HL-60 (cell line): Measurements from ENCODE around the gene CLCNKB.
A peak's percentile ranks its signal among the peaks of the same experiment; 100 is the strongest.

ENCODE experiments used
- DNase-seq, 2 experiments: peaks; one replicate each; pipeline ENCODE4 v3.0.0-alpha.2; 2010 to 2020; ENCODE audit warnings: low read depth in 1 of 2, low spot score in 1 of 2
- H3K27ac ChIP-seq: fragments of 250-450 bp; sonication (Bioruptor Pico); replicated peaks from 2 replicates; pipeline ENCODE4 v1.5.1; 2020; ENCODE audit warnings: mild to moderate bottlenecking, moderate library complexity
- H3K27me3 ChIP-seq: fragments of 250-450 bp; sonication (Bioruptor Pico); 2 replicates; pipeline ENCODE4 v1.5.1; 2021; ENCODE audit warnings: mild to moderate bottlenecking, moderate library complexity; ENCODE audit not compliant: insufficient read depth, poor library complexity, severe bottlenecking
- H3K4me3 ChIP-seq: replicated peaks from 2 replicates; pipeline ENCODE4 v1.5.1; 2011; ENCODE audit warnings: mild to moderate bottlenecking, control low read depth, low read length; ENCODE audit not compliant: insufficient read depth
- GABPA ChIP-seq: IDR thresholded peaks from 2 replicates; pipeline ENCODE4 v1.6.1; 2012; ENCODE audit warnings: low read depth
- POLR2AphosphoS5 ChIP-seq: IDR thresholded peaks from 2 replicates; pipeline ENCODE4 v1.6.1; 2012; ENCODE audit warnings: low read depth
- SPI1 ChIP-seq: IDR thresholded peaks from 2 replicates; pipeline ENCODE4 v1.6.1; 2012; ENCODE audit warnings: low read depth, mild to moderate bottlenecking, borderline replicate concordance
- TF ChIP-seq, protein P1 (sequence below): IDR thresholded peaks from one replicate; pipeline ENCODE4 v1.5.1; 2011; ENCODE audit warnings: low read length, control low read depth, inconsistent platforms; ENCODE audit not compliant: insufficient read depth
- TF ChIP-seq, protein P2 (sequence below): IDR thresholded peaks from 2 replicates; pipeline ENCODE4 v1.6.1; 2012; ENCODE audit warnings: low read depth; ENCODE audit not compliant: insufficient replicate concordance

The CLCNKB gene

DNA sequence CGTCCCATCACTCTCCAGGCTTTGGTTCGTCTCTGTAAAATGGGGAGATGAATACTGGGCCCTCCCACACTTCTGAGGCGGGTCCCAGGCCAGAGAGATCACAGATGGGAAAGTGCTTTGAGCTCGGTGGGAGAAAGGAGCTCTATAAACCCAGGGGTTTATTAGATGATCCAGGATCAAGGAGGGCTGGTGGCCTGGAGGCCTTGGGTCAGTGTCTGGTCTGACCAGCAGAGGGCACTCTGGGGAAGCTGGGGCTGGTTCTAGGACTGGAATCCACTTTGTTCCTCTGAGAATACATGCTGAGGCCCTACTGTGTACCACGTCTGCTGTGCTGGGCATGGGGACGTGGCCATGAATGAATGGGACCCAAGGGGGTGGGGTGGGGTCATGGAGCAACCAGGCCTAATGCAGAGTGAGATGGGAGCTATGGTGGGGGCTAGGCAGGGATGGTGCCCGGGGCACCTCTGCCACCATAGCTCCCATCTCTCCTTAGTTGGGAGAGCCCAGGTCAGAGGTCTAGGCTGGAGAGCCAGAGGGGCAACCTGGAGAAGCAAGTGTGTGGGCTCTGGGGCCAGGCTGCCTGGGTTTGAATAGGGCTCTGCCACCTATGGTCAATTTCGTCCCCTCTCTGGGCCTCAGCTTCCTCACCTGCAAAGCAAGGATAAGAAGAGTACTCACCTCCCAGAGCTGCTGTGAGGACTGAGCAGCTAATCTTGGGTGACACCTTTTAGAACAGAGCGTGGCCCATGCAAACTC is 38.9 kb downstream of the CLCNKB start:
- peak in 1 of 2 experiments; percentile 48 for DNase-seq
- Histone ChIP-seq H3K27ac (no peak overlapping the region), H3K4me3 (no peak overlapping the region), H3K27me3 (no peaks in the 10 kb centered on the region)
- TF ChIP-seq POLR2AphosphoS5: no peak
- TF ChIP-seq, protein P1, sequence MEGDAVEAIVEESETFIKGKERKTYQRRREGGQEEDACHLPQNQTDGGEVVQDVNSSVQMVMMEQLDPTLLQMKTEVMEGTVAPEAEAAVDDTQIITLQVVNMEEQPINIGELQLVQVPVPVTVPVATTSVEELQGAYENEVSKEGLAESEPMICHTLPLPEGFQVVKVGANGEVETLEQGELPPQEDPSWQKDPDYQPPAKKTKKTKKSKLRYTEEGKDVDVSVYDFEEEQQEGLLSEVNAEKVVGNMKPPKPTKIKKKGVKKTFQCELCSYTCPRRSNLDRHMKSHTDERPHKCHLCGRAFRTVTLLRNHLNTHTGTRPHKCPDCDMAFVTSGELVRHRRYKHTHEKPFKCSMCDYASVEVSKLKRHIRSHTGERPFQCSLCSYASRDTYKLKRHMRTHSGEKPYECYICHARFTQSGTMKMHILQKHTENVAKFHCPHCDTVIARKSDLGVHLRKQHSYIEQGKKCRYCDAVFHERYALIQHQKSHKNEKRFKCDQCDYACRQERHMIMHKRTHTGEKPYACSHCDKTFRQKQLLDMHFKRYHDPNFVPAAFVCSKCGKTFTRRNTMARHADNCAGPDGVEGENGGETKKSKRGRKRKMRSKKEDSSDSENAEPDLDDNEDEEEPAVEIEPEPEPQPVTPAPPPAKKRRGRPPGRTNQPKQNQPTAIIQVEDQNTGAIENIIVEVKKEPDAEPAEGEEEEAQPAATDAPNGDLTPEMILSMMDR: peak; percentile 96

GRCh38 chr1:16083486-16083885 is 39.9 kb downstream of the CLCNKB start:
- Histone ChIP-seq H3K27me3 (no peaks in the 10 kb centered on the region), H3K4me3 (no peak overlapping the region), H3K27ac (no peak overlapping the region)
- no peak for DNase-seq
- TF ChIP-seq GABPA (no peak), SPI1 (no peak), POLR2AphosphoS5 (no peak)
- TF ChIP-seq, protein P1: no peak
- TF ChIP-seq, protein P2, sequence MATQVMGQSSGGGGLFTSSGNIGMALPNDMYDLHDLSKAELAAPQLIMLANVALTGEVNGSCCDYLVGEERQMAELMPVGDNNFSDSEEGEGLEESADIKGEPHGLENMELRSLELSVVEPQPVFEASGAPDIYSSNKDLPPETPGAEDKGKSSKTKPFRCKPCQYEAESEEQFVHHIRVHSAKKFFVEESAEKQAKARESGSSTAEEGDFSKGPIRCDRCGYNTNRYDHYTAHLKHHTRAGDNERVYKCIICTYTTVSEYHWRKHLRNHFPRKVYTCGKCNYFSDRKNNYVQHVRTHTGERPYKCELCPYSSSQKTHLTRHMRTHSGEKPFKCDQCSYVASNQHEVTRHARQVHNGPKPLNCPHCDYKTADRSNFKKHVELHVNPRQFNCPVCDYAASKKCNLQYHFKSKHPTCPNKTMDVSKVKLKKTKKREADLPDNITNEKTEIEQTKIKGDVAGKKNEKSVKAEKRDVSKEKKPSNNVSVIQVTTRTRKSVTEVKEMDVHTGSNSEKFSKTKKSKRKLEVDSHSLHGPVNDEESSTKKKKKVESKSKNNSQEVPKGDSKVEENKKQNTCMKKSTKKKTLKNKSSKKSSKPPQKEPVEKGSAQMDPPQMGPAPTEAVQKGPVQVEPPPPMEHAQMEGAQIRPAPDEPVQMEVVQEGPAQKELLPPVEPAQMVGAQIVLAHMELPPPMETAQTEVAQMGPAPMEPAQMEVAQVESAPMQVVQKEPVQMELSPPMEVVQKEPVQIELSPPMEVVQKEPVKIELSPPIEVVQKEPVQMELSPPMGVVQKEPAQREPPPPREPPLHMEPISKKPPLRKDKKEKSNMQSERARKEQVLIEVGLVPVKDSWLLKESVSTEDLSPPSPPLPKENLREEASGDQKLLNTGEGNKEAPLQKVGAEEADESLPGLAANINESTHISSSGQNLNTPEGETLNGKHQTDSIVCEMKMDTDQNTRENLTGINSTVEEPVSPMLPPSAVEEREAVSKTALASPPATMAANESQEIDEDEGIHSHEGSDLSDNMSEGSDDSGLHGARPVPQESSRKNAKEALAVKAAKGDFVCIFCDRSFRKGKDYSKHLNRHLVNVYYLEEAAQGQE: no peak

DNA sequence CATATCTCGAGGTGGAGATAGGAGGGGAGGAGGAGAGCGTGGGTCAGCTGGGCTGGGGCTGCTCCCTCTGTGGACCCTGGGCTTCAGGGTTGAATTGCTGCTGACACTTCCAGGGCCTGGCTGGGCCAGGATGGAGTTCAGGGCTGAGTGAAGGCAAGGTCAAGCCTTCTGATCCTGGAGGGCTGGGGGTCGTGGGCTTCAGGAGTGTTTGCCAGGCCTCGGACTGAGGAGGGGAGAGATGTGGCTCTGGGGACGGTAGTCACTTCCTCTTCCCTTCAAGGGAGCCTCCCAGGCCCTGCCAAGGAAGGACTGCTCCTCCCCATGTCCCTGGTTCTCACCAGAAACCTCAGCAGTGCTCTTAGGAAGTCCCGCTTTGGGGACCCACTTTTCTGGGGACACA is 41.9 kb downstream of the CLCNKB start:
- DNase-seq: no peak
- Histone ChIP-seq H3K27me3 (no peaks in the 10 kb centered on the region), H3K27ac (no peak overlapping the region), H3K4me3 (no peak overlapping the region)
- TF ChIP-seq POLR2AphosphoS5 (no peak), GABPA (no peak), SPI1 (peak; percentile 45; the same call in 1 of the 2 replicates)
- TF ChIP-seq, protein P2: no peak
- TF ChIP-seq, protein P1: no peak

DNA sequence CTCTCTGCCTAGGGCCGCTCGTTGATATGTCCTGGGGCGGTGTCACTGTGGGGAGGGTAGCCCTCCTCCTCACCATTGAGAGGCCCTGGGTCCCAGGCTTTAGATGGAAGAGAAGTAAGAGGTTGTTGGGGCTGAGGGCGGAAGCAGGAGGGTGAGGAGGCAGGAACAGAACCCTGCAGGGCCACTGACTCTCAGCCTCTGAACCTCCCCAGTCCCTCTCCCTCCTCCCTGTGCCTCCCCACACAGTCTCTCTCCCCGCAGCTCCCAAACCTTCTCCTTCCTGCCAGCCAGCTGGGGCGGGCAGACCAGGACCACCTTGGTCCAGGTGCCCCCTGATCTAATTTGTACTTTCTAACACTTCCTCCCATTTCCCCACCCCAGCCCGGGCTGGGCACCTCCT is 44.2 kb downstream of the CLCNKB start:
- no peak for DNase-seq
- Histone ChIP-seq H3K27ac (no peak overlapping the region), H3K27me3 (no peaks in the 10 kb centered on the region), H3K4me3 (no peak overlapping the region)
- TF ChIP-seq, protein P2: no peak
